Measurements from ENCODE around the gene SLC23A2. TPM values are rescaled to one million over a fixed set of nuclear protein-coding genes. Genes with fewer than 3 reads are reported as not detected.

Gene SLC23A2
- total RNA-seq, 1 donor from 2014 or later, result 24.2 TPM

DNA sequence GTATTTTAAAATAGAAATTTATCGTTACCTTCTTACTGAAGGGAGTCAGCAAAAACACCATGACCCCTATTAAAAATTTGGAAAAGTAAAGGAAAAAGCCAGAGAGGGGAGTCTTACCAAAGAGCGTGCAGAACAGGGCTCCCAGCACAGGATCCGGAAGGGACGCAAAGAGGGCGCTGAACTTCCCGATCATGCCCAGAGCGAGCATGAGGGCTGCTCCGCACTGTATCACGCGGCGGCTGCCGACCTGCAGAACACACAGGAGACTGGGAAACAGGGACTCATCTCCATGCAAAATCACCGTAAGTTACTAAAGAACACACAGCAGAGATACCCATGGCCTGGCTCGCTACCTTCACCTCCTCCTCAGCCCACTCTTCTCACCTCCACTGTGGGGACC, 138.6 kb downstream of the SLC23A2 start:
- no peaks in the 10 kb centered on the region for H3K4me1 Mint-ChIP-seq (ENCODE audit: low read depth)
- H3K9me3 Mint-ChIP-seq (ENCODE audit: low read depth), result no peaks in the 10 kb centered on the region
- no peak for TF ChIP-seq CTCF (IDR thresholded peaks at IDR 0.05)
- H3K27me3 Mint-ChIP-seq (ENCODE audit: low read depth), result no peaks in the 10 kb centered on the region
- no peak overlapping the region for H3K4me3 Mint-ChIP-seq (ENCODE audit: unreplicated experiment)
- no peak for DNase-seq (ENCODE audit: low spot score)
- H3K36me3 Mint-ChIP-seq (ENCODE audit: low read depth), result peaks cover 35% of the 10 kb centered on the region
- H3K27ac Mint-ChIP-seq (ENCODE audit: unreplicated experiment), result no peak overlapping the region

DNA sequence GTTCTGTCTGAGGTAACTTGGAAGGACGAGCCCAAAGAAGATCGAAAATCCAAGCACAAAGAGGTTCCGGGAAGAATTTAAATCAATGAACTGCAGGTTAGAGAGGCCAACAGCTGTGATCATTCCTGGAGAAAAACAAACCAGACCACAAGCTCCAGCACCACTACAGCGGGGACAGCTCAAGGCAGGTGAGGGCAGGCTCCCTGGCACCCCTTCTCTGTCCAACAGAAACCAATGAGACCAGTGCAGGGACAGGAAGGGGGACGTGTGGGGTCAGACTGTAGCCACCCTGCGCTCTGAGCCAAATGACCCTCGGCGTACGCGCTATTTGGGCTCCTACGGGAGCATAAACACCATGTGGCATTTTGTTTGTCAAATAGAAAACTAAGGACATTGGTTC, 139.3 kb downstream of the SLC23A2 start:
- Mint-ChIP-seq H3K4me3 (ENCODE audit: unreplicated experiment) (no peak overlapping the region), H3K27me3 (ENCODE audit: low read depth) (no peaks in the 10 kb centered on the region), H3K27ac (ENCODE audit: unreplicated experiment) (no peak overlapping the region), H3K9me3 (ENCODE audit: low read depth) (no peaks in the 10 kb centered on the region), H3K36me3 (ENCODE audit: low read depth) (peaks cover 35% of the 10 kb centered on the region), H3K4me1 (ENCODE audit: low read depth) (no peaks in the 10 kb centered on the region)
- no peak for TF ChIP-seq CTCF (IDR thresholded peaks at IDR 0.05)
- no peak for DNase-seq (ENCODE audit: low spot score)

- no peaks in the 10 kb centered on the region for H3K9me3 Mint-ChIP-seq (ENCODE audit: low read depth)
- no peaks in the 10 kb centered on the region for H3K27me3 Mint-ChIP-seq (ENCODE audit: low read depth)
- H3K36me3 Mint-ChIP-seq (ENCODE audit: low read depth), result peaks cover 49% of the 10 kb centered on the region
- H3K4me1 Mint-ChIP-seq (ENCODE audit: low read depth), result no peaks in the 10 kb centered on the region
- no peak for DNase-seq (ENCODE audit: low spot score)
- H3K27ac Mint-ChIP-seq (ENCODE audit: unreplicated experiment), result no peak overlapping the region
- no peak for TF ChIP-seq CTCF (IDR thresholded peaks at IDR 0.05)
- no peak overlapping the region for H3K4me3 Mint-ChIP-seq (ENCODE audit: unreplicated experiment)
Observed at GRCh38 chr20:4858000-4858399, 143.3 kb downstream of the SLC23A2 start.

- TF ChIP-seq CTCF (IDR thresholded peaks at IDR 0.05), result no peak
- no peaks in the 10 kb centered on the region for H3K4me1 Mint-ChIP-seq (ENCODE audit: low read depth)
- no peaks in the 10 kb centered on the region for H3K27me3 Mint-ChIP-seq (ENCODE audit: low read depth)
- no peak overlapping the region for H3K27ac Mint-ChIP-seq (ENCODE audit: unreplicated experiment)
- H3K36me3 Mint-ChIP-seq (ENCODE audit: low read depth), result peaks cover 39% of the 10 kb centered on the region
- H3K9me3 Mint-ChIP-seq (ENCODE audit: low read depth), result no peaks in the 10 kb centered on the region
- H3K4me3 Mint-ChIP-seq (ENCODE audit: unreplicated experiment), result no peak overlapping the region
- DNase-seq (ENCODE audit: low spot score), result no peak
Observed at GRCh38 chr20:4856022-4856755, 145.1 kb downstream of the SLC23A2 start.

DNA sequence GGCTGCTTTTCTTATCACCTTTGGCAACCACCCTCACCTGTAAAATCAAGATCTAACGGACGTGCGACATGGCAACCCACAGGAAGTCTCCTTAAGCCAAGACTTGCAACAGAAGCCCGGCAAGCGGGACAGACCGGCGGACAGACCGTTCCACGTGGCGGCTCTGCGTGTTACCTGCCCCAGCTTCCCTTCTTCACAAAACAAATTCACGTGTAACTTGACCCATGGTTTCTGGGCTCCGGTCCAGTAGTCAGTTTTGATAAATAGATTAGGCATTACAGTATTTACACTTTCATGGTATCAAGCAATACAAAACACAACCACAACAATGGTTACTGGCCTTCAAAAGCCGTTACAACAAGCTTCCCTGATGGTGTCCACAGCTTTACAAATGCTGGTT, 145.8 kb downstream of the SLC23A2 start:
- no peak for TF ChIP-seq CTCF (IDR thresholded peaks at IDR 0.05)
- no peak overlapping the region for H3K27ac Mint-ChIP-seq (ENCODE audit: unreplicated experiment)
- peaks cover 34% of the 10 kb centered on the region for H3K36me3 Mint-ChIP-seq (ENCODE audit: low read depth)
- no peaks in the 10 kb centered on the region for H3K4me1 Mint-ChIP-seq (ENCODE audit: low read depth)
- H3K9me3 Mint-ChIP-seq (ENCODE audit: low read depth), result no peaks in the 10 kb centered on the region
- no peaks in the 10 kb centered on the region for H3K27me3 Mint-ChIP-seq (ENCODE audit: low read depth)
- H3K4me3 Mint-ChIP-seq (ENCODE audit: unreplicated experiment), result no peak overlapping the region
- no peak for DNase-seq (ENCODE audit: low spot score)

All from chondrocyte (in vitro differentiated cells).